Keratinocyte (primary cell): ENCODE measurements around the gene STX17. TPM values are rescaled to one million over a fixed set of nuclear protein-coding genes. Genes with fewer than 3 reads are reported as not detected.
"Not testable (repeated sequence)": the region's sequence is repeated elsewhere in the genome, so short reads cannot be mapped to it uniquely, and the experiment has no call there.

Experiments used
- DNase-seq: peaks from one replicate; pipeline ENCODE4 v3.0.0-alpha.2; 2011; ENCODE audit warnings: low read depth, missing footprints, low spot score
- FAIRE-seq: peaks from 2 replicates; lab custom pipeline; 2011; peaks lifted over from hg19 to GRCh38; lab: Jason Lieb, UNC
- H2AFZ ChIP-seq: 2 replicates; pipeline ENCODE4 v1.6.0; 2012; ENCODE audit warnings: low read length, control low read depth, inconsistent platforms; ENCODE audit not compliant: control insufficient read depth
- H3K27ac ChIP-seq: 2 replicates; pipeline ENCODE4 v1.5.1; 2011; ENCODE audit warnings: low read length; ENCODE audit not compliant: control insufficient read depth, insufficient read depth
- H3K27me3 ChIP-seq: 3 replicates; pipeline ENCODE4 v1.6.0; 2011; ENCODE audit warnings: low read length; ENCODE audit not compliant: control insufficient read depth, insufficient read depth; ENCODE audit errors: extremely low read depth
- H3K36me3 ChIP-seq, 2 experiments: 2 replicates in 1 of 2; 3 replicates in 1 of 2; pipeline ENCODE4 v1.5.1; 2011; ENCODE audit warnings: low read length in 2 of 2, mild to moderate bottlenecking in 1 of 2; ENCODE audit not compliant: control insufficient read depth in 2 of 2, insufficient read depth in 2 of 2; ENCODE audit errors: extremely low read depth in 1 of 2
- H3K4me1 ChIP-seq: 3 replicates; pipeline ENCODE4 v1.5.1; 2011; ENCODE audit warnings: low read length; ENCODE audit not compliant: control insufficient read depth, insufficient read depth; ENCODE audit errors: extremely low read depth
- H3K4me2 ChIP-seq: 3 replicates; pipeline ENCODE4 v1.6.0; 2011; ENCODE audit warnings: low read depth, low read length; ENCODE audit not compliant: control insufficient read depth, insufficient read depth; ENCODE audit errors: extremely low read depth
- H3K4me3 ChIP-seq, 3 experiments: fragments of 200-600 bp in 1 of 3; sonication (generic) in 1 of 3; 2 replicates in 2 of 3; 3 replicates in 1 of 3; pipeline ENCODE4 v1.5.1; 2011 to 2016; ENCODE audit warnings: low read length in 3 of 3, mild to moderate bottlenecking in 3 of 3, control low read depth in 2 of 3, inconsistent platforms in 1 of 3, low read depth in 1 of 3, mixed read lengths in 1 of 3, mixed run types in 1 of 3, moderate library complexity in 1 of 3; ENCODE audit not compliant: control insufficient read depth in 2 of 3, insufficient read depth in 2 of 3; ENCODE audit errors: extremely low read depth in 1 of 3
- H3K79me2 ChIP-seq: 2 replicates; pipeline ENCODE4 v1.6.0; 2012; ENCODE audit warnings: low read length; ENCODE audit not compliant: control insufficient read depth, insufficient read depth
- H3K9ac ChIP-seq: 3 replicates; pipeline ENCODE4 v1.6.0; 2011; ENCODE audit warnings: low read length; ENCODE audit not compliant: control insufficient read depth, insufficient read depth; ENCODE audit errors: extremely low read depth
- H3K9me1 ChIP-seq: 3 replicates; pipeline ENCODE4 v1.6.0; 2011; ENCODE audit warnings: low read length; ENCODE audit not compliant: control insufficient read depth, insufficient read depth; ENCODE audit errors: extremely low read depth
- H3K9me3 ChIP-seq: 2 replicates; pipeline ENCODE4 v1.5.1; 2012; ENCODE audit warnings: low read depth, low read length; ENCODE audit not compliant: control insufficient read depth
- H4K20me1 ChIP-seq: 3 replicates; pipeline ENCODE4 v1.6.0; 2011; ENCODE audit warnings: low read length; ENCODE audit not compliant: control insufficient read depth, insufficient read depth; ENCODE audit errors: extremely low read depth
- CTCF ChIP-seq, 3 experiments: IDR thresholded peaks in 1 of 3; conservative IDR thresholded peaks in 1 of 3; optimal IDR thresholded peaks in 1 of 3; 2 replicates in 2 of 3; 3 replicates in 1 of 3; pipeline versions ENCODE3 to v1.5.1; 2011; ENCODE audit warnings: low read length in 3 of 3, mild to moderate bottlenecking in 3 of 3, moderate library complexity in 2 of 3, control low read depth in 1 of 3, inconsistent platforms in 1 of 3; ENCODE audit not compliant: insufficient read depth in 2 of 3; ENCODE audit errors: extremely low read depth in 1 of 3
- EZH2 ChIP-seq: IDR thresholded peaks from one replicate; pipeline ENCODE4 v1.6.1; 2012; ENCODE audit warnings: inconsistent platforms, mild to moderate bottlenecking, low read length, moderate library complexity
- dilution Hi-C: fragments of 300-500 bp; cut with MboI; formaldehyde crosslinking; loops from one replicate; pipeline ENCODE4 v1.7.0; 2020; ENCODE audit warnings: low sequenced_read_pairs; ENCODE audit not compliant: extremely low pct_ligation_motif_present
- polyA minus RNA-seq, 3 experiments: library from RNA; depleted of rRNA, polyadenylated mRNA; stranded (reverse); fragments of >200 nt; gene quantifications; 1 replicate in 1 of 3; 2 replicates in 1 of 3; 3 replicates in 1 of 3; pipeline ENCODE4 v1.2.3, GENCODE V29; 2011
- polyA plus RNA-seq, 5 experiments: library from polyadenylated mRNA; depleted of rRNA in 3 of 5; stranded (reverse) in 3 of 5; stranded (forward) in 1 of 5; unstranded in 1 of 5; fragments of >200 nt; gene quantifications; 1 replicate in 1 of 5; 2 replicates in 3 of 5; 3 replicates in 1 of 5; pipeline versions ENCODE4 v1.2.1 to v1.2.3, GENCODE V29; 2011 to 2012; ENCODE audit warnings: missing spikeins in 2 of 5, low read depth in 1 of 5, low replicate concordance in 1 of 5

Gene STX17
- 9.2 to 12.6 TPM (median 10.7 TPM) in 3 replicates for polyA plus RNA-seq
- polyA plus RNA-seq (2011; ENCODE audit: low read depth): 15.7 TPM
- polyA plus RNA-seq (2011; cell fraction: cytosol; rRNA removed): 6.6 and 11.4 TPM in 2 replicates
- polyA plus RNA-seq (2011; cell fraction: nucleus; rRNA removed): 13.1 and 16.6 TPM in 2 replicates
- polyA plus RNA-seq (2012; ENCODE audit: low replicate concordance): 8.1 and 10.6 TPM in 2 replicates
- 5.6 to 17.9 TPM (median 10.7 TPM) in 3 replicates for polyA minus RNA-seq
- polyA minus RNA-seq (2011; cell fraction: cytosol; rRNA and poly(A)+ RNA removed): 10.2 TPM
- 10.7 and 23.5 TPM in 2 replicates for polyA minus RNA-seq (2011; cell fraction: nucleus; rRNA and poly(A)+ RNA removed)

DNA sequence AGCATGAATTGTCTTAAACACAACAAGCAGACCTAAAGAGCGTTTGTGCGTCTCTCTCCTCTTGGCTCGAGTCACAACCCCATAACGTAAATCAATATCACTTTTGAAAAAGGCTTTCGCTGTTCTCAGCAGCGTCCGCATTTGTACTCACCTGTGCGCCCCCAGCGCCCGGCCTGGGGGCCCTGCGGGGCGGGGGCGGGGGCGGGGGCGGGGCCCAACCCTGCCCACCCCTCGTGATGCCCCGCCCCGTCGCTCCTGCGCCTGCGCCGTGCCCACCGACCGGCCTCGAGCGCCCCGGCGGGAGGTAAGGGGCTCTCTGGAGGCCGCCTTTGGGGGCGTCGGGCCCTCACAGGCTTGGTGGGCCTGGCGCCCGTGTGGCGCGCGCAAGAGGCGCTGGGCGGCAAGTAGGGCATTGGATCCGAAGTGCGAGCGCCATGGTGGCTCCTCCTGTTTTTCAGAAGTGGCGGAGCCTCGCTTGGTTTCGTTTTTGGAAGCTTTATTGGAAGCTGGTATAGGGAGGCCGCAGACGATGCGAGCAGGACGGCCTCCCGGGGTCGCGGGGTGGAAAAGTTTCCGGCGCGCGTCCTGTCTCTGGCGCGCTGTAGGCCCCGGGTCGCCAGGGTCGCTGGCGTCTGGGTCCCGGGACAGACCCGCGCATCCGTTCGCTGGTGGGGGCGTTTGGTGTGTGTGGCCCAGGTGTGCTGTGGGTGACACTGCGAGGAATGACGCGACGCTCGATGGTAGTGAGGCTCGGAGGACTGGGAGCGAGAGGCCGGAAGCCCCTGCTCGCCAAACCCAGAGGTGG is at the start of gene STX17:
STX17 (plus strand) TSS at position 252 of the 805 bp plus-strand sequence. CDS start 8,586 bp downstream, outside the sequence.
- peak within 1 kb of the TSS; percentile 70 for H2AFZ ChIP-seq
- peak within 1 kb of the TSS; percentile 87 for H3K27ac ChIP-seq
- H4K20me1 ChIP-seq: no peaks in the 10 kb centered on the region
- FAIRE-seq (no peak), DNase-seq (no peak)
- dilution Hi-C loops: no loop called here
- H3K79me2 ChIP-seq: peaks cover 29% of the 10 kb centered on the region
- H3K9me1 ChIP-seq: no peaks in the 10 kb centered on the region
- TF ChIP-seq CTCF (optimal IDR thresholded peaks at IDR 0.05 in 1 of 3, IDR thresholded peaks at IDR 0.05 in 1 of 3, conservative IDR thresholded peaks at IDR 0.05 in 1 of 3; ENCODE audit: extremely low read depth in 1 of 3, insufficient read depth in 2 of 3, low read length in 3 of 3) (no peak), EZH2 (no peak)
- no peaks in the 10 kb centered on the region for H3K27me3 ChIP-seq
- no peaks in the 10 kb centered on the region for H3K36me3 ChIP-seq
- H3K4me2 ChIP-seq: peak within 1 kb of the TSS; percentile 96
- peak within 1 kb of the TSS; percentile 80 to 90 (median 87) for H3K4me3 ChIP-seq
- no peaks in the 10 kb centered on the region for H3K9me3 ChIP-seq
- H3K9ac ChIP-seq: peak within 1 kb of the TSS; percentile 93
- peaks cover 13% of the 10 kb centered on the region for H3K4me1 ChIP-seq

GRCh38 chr9:99857576-99857975 is 48.9 kb upstream of the STX17 start:
- H3K9me3 ChIP-seq, H3K9ac ChIP-seq, H2AFZ ChIP-seq, H3K27me3 ChIP-seq, H3K9me1 ChIP-seq, DNase-seq, H3K27ac ChIP-seq, H3K4me1 ChIP-seq, H4K20me1 ChIP-seq, H3K4me2 ChIP-seq, H3K4me3 ChIP-seq, dilution Hi-C loops, H3K36me3 ChIP-seq, FAIRE-seq, H3K79me2 ChIP-seq: not testable (repeated sequence)
